Esophagus muscularis mucosa (tissue), 4 donors: ENCODE results near the gene MAPK13. TPM values are rescaled to one million over a fixed set of nuclear protein-coding genes. Genes with fewer than 3 reads are reported as not detected.
A peak's percentile ranks its signal among the peaks of the same experiment; 100 is the strongest.

Experiments
- DNase-seq: peaks from one replicate; pipeline ENCODE4 v3.0.0-alpha.2; 2017; ENCODE audit errors: extremely low spot score
- H3K27ac ChIP-seq, 4 donors: fragments of 200-600 bp; sonication (generic); replicated peaks in 1 of 4; 1 replicate in 3 of 4; 2 replicates in 1 of 4; pipeline ENCODE4 v1.5.1; 2016 to 2019; ENCODE audit warnings: mild to moderate bottlenecking in 1 of 4
- H3K27me3 ChIP-seq, 4 donors: fragments of 200-600 bp; sonication (generic); one replicate each; pipeline versions ENCODE4 v1.5.1 to v1.6.0; 2016 to 2019
- H3K36me3 ChIP-seq, 4 donors: fragments of 200-600 bp; sonication (generic); one replicate each; pipeline ENCODE4 v1.5.1; 2016 to 2019
- H3K4me1 ChIP-seq, 4 donors: fragments of 200-600 bp; sonication (generic); one replicate each; pipeline ENCODE4 v1.5.1; 2016 to 2019
- H3K4me3 ChIP-seq, 4 donors: fragments of 200-600 bp; sonication (generic); 1 replicate in 2 of 4; 2 replicates in 2 of 4; pipeline ENCODE4 v1.5.1; 2016 to 2019; ENCODE audit warnings: mild to moderate bottlenecking in 4 of 4, moderate library complexity in 1 of 4
- H3K9me3 ChIP-seq, 4 donors: fragments of 200-600 bp; sonication (generic); 1 replicate in 3 of 4; 2 replicates in 1 of 4; pipeline ENCODE4 v1.5.1; 2016 to 2019
- EP300 ChIP-seq: sonication (generic); formaldehyde crosslinking; IDR thresholded peaks from one replicate; pipeline ENCODE4 v1.6.1; 2017; ENCODE audit warnings: antibody characterized with exemption
- POLR2A ChIP-seq: fragments of 450-650 bp; IDR thresholded peaks from one replicate; pipeline ENCODE4 v1.6.1; 2017; ENCODE audit warnings: antibody characterized with exemption, moderate library complexity, mild to moderate bottlenecking, low read depth
- POLR2AphosphoS5 ChIP-seq, 2 donors: sonication (generic); formaldehyde crosslinking; IDR thresholded peaks; one replicate each; pipeline ENCODE4 v1.6.1; 2017; ENCODE audit warnings: antibody characterized with exemption in 2 of 2
- WGBS: methylation state at CpG from one replicate; pipeline ENCODE4 v1.1.5; 2018; 5-methylcytosine and 5-hydroxymethylcytosine counted together
- intact Hi-C: fragments of 100-400 bp; cut with DNase I; formaldehyde crosslinking; loops from one replicate; pipeline ENCODE4 v1.15.1; 2023
- total RNA-seq, 4 donors: library from RNA; depleted of rRNA; stranded (reverse); fragments of >200 nt; gene quantifications; one replicate each; pipeline versions ENCODE4 v1.1.0 to v1.2.1, GENCODE V29; 2016
- TF ChIP-seq, protein P1 (sequence below), 3 experiments: fragments of 200-600 bp in 2 of 3; fragments of 450-650 bp in 1 of 3; sonication (generic) in 2 of 3; IDR thresholded peaks; one replicate each; pipeline ENCODE4 v1.5.1; 2017 to 2019; ENCODE audit warnings: antibody characterized with exemption in 3 of 3, mild to moderate bottlenecking in 2 of 3, moderate library complexity in 1 of 3

MAPK13 gene
- total RNA-seq, 4 donors from 2014 or later: 2.1 to 5.0 (median 4.5) TPM

DNA sequence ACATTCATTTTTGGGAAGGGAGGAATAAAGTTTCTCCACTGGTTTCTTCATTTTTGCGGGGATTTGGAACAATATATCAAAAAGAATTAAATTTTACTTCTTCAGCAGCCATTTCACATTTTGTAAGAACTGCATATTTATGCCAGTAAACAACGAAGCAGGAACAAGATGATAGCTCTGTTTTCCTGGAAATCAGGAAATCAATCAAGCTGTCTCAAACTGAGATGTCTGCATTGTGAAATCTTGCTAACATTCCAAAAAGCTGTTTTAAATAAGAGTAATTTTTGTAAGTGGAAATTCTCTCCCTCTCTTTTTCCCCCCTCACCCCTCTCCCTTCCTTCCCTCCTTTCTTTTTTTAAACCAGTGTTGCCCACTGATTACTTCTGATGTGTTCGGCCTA, 20.0 kb downstream of the MAPK13 start:
- H3K27ac ChIP-seq: peak overlapping the region in 3 of 4 donors; percentile 22 to 60 (median 45)
- H3K36me3 ChIP-seq: no peaks in the 10 kb centered on the region
- intact Hi-C loops: no loop called here
- H3K4me3 ChIP-seq: no peak overlapping the region
- TF ChIP-seq POLR2A (no peak), POLR2AphosphoS5 (IDR thresholded peaks at IDR 0.05) (peak in 1 of 2 donors; percentile 31)
- DNase-seq: no peak
- no peaks in the 10 kb centered on the region for H3K27me3 ChIP-seq
- H3K4me1 ChIP-seq: peaks cover 0 to 10% (median 8%) of the 10 kb centered on the region in 4 donors
- 58% methylated on average over 3 of the region's 3 CpGs for WGBS
- no peaks in the 10 kb centered on the region for H3K9me3 ChIP-seq

DNA sequence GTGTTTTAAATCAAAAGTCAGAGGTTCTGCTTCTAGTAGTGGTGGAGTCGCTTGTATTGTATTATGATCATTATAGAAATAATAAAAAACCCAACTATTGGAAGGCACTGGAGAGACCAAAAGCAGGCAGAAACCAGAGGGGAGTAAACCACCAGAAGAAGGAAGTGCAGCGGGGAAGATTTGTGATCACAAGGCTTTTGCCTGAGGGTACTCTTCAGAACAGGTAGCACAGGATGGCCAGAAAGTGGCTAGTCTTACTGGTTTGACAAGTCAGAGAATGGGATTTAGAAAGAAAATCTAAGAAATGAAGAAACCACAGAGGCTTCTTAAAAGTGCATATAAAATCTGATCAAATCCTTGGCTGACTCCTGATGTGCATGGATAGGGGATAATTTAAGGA, 24.0 kb downstream of the MAPK13 start:
- intact Hi-C loops: no loop called here
- no peaks in the 10 kb centered on the region for H3K27me3 ChIP-seq
- DNase-seq: no peak
- TF ChIP-seq EP300 (no peak), POLR2A (no peak), POLR2AphosphoS5 (IDR thresholded peaks at IDR 0.05) (no peak)
- TF ChIP-seq, protein P1, sequence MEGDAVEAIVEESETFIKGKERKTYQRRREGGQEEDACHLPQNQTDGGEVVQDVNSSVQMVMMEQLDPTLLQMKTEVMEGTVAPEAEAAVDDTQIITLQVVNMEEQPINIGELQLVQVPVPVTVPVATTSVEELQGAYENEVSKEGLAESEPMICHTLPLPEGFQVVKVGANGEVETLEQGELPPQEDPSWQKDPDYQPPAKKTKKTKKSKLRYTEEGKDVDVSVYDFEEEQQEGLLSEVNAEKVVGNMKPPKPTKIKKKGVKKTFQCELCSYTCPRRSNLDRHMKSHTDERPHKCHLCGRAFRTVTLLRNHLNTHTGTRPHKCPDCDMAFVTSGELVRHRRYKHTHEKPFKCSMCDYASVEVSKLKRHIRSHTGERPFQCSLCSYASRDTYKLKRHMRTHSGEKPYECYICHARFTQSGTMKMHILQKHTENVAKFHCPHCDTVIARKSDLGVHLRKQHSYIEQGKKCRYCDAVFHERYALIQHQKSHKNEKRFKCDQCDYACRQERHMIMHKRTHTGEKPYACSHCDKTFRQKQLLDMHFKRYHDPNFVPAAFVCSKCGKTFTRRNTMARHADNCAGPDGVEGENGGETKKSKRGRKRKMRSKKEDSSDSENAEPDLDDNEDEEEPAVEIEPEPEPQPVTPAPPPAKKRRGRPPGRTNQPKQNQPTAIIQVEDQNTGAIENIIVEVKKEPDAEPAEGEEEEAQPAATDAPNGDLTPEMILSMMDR (IDR thresholded peaks at IDR 0.05): no peak
- H3K36me3 ChIP-seq: no peaks in the 10 kb centered on the region
- no peak overlapping the region for H3K27ac ChIP-seq
- 88% methylated on average over 2 of the region's 2 CpGs for WGBS
- H3K4me1 ChIP-seq: peaks cover 0 to 10% (median 8%) of the 10 kb centered on the region in 4 donors
- no peak overlapping the region for H3K4me3 ChIP-seq
- H3K9me3 ChIP-seq: no peaks in the 10 kb centered on the region

DNA sequence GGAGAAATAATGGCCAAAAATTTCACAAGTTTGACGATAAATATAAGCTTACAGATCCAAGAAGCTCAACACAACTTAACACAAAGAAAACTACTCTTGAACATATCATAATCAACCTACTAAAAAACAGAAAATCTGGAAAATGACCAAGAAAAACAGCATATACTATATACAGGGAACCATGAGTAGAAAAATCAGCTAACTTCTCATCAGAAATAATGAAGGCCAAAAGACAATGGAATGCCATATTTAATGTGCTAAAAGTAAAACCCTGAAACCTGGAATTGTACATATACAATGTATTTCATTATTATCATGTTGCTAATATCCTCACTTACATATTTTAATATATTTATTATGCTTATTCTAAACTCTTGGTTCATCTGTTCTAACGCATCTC, 25.3 kb downstream of the MAPK13 start:
- no peaks in the 10 kb centered on the region for H3K27me3 ChIP-seq
- 88% methylated on average over 2 of the region's 2 CpGs for WGBS

DNA sequence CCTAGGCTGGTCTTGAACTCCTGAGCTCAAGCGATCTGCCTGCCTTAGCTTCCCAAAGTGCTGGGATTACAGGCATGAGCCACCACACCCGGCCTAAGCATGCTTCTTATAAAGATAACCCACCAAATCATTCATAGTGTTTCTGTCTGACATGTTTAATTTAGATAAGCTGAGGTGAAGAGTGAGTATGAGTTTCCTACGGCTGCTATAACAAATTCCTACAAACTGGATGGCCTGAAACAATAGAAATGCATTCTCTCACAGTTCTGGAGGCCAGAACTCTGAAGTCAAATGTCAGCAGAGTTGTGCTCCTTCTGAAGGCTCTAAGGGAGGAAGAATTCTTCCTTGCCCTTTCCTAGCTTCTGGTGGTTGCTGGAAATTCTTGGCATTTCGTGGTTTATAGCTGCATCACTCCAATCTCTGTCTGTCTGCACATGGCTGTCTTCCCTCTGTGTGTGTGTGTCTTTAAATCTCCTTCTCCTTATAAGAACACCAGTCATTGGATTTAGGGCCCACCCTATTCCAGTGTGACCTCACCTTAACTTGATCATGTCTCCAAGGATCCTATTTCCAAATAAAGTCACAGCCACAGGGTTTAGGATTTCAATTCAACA, 29.9 kb downstream of the MAPK13 start:
- Histone ChIP-seq H3K27ac (no peak overlapping the region), H3K4me3 (no peak overlapping the region), H3K9me3 (peaks cover 0 to 5% (median 0%) of the 10 kb centered on the region in 4 donors), H3K36me3 (no peaks in the 10 kb centered on the region), H3K27me3 (no peaks in the 10 kb centered on the region), H3K4me1 (no peaks in the 10 kb centered on the region)
- WGBS: 95% methylated on average over 4 of the region's 4 CpGs
- DNase-seq: no peak
- no peak for TF ChIP-seq POLR2AphosphoS5 (IDR thresholded peaks at IDR 0.05)
- no peak for TF ChIP-seq EP300
- TF ChIP-seq, protein P1 (IDR thresholded peaks at IDR 0.05): no peak
- no peak for TF ChIP-seq POLR2A
- intact Hi-C loops: no loop called here

More for the DNA sequence above, 25.3 kb downstream of the MAPK13 start:
- H3K4me3 ChIP-seq: no peak overlapping the region
- no peaks in the 10 kb centered on the region for H3K4me1 ChIP-seq
- no peak for DNase-seq
- H3K27ac ChIP-seq: no peak overlapping the region
- TF ChIP-seq, protein P1 (IDR thresholded peaks at IDR 0.05): no peak
- TF ChIP-seq POLR2A (no peak), POLR2AphosphoS5 (IDR thresholded peaks at IDR 0.05) (no peak), EP300 (no peak)
- intact Hi-C loops: no loop called here
- H3K36me3 ChIP-seq: no peaks in the 10 kb centered on the region
- H3K9me3 ChIP-seq: peaks cover 0 to 5% (median 0%) of the 10 kb centered on the region in 4 donors

DNA sequence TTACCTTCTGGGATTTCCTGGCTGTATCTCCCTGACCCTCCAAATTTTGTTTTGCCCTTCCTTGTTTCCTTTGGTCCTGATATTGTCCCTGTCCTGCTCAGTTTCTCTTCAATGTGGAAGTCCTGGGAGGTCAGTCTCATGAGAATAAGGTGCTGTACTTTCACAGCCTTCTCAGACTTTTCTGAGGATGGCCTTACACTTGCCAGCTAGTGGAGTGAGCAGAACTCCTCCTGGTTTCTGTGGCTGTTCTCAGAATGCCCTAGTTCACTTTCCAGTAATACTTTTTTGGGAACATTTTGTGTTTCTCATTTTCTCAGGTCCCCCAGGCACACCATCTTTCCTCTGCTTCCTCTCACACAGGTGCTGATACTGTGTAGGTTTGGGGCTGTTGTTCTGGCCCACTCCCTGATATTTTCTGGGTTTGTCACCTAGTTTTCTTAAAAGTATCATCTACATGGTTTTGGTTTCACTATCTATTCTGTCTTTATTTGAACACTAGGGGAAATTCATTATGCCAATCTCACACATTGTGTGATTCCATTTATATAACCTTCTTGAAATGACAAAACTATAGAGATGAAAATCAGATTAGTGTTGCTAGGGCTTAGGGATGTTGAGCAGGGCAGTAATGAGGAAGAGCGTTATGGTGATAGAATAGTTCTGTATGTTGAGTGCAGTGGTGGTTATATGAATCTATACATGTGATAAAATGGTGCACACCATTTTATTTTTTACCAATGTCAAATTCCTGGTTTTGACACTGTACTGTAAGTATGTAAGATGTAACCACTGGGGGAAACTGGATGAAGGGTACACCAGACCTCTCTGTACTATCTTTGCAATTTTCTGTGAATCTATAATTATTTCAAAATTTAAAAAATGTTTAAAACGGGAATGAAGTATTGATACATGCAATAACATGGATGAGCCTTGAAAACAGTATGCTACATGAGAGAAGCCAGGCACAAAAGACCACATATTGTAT, 39.0 kb downstream of the MAPK13 start:
- H3K27me3 ChIP-seq: no peaks in the 10 kb centered on the region

More for the DNA sequence above, 39.0 kb downstream of the MAPK13 start:
- DNase-seq: no peak
- H3K27ac ChIP-seq: no peak overlapping the region
- no peak overlapping the region for H3K4me3 ChIP-seq
- no peaks in the 10 kb centered on the region for H3K36me3 ChIP-seq
- no peaks in the 10 kb centered on the region for H3K4me1 ChIP-seq
- TF ChIP-seq, protein P1 (IDR thresholded peaks at IDR 0.05): no peak
- TF ChIP-seq POLR2A: no peak
- no peak for TF ChIP-seq POLR2AphosphoS5 (IDR thresholded peaks at IDR 0.05)
- TF ChIP-seq EP300: no peak
- no peaks in the 10 kb centered on the region for H3K9me3 ChIP-seq
- WGBS: 97% methylated on average over 2 of the region's 2 CpGs
- intact Hi-C loops: no loop called here
